KMS-11 (cell line): ENCODE results near the gene NRIP2.

ENCODE experiments used
- H2AFZ ChIP-seq: fragments of 200-600 bp; sonication (generic); 2 replicates; pipeline ENCODE4 v1.6.1; 2016; ENCODE audit warnings: antibody characterized with exemption, mixed run types, low read depth
- H3K27ac ChIP-seq: fragments of 200-600 bp; sonication (generic); 2 replicates; pipeline ENCODE4 v1.6.1; 2016; ENCODE audit warnings: mild to moderate bottlenecking, mixed run types
- H3K27me3 ChIP-seq: fragments of 200-600 bp; sonication (generic); 2 replicates; pipeline ENCODE4 v1.6.1; 2017; ENCODE audit warnings: mild to moderate bottlenecking, low read depth, mixed run types, moderate library complexity; ENCODE audit not compliant: insufficient read depth
- H3K36me3 ChIP-seq: fragments of 200-600 bp; sonication (generic); 2 replicates; pipeline ENCODE4 v1.6.1; 2017; ENCODE audit warnings: mild to moderate bottlenecking, mixed run types; ENCODE audit not compliant: insufficient read depth
- H3K4me1 ChIP-seq: fragments of 200-600 bp; sonication (generic); 2 replicates; pipeline ENCODE4 v1.6.1; 2016; ENCODE audit warnings: mild to moderate bottlenecking, low read depth, mixed run types; ENCODE audit not compliant: poor library complexity, severe bottlenecking
- H3K4me2 ChIP-seq: fragments of 200-600 bp; sonication (generic); 2 replicates; pipeline ENCODE4 v1.7.0; 2016; ENCODE audit warnings: mild to moderate bottlenecking, mixed run types
- H3K4me3 ChIP-seq: fragments of 200-600 bp; sonication (generic); IDR thresholded peaks from 2 replicates; pipeline ENCODE4 v1.6.1; 2017; ENCODE audit warnings: low read depth, low read length, mixed read lengths; ENCODE audit not compliant: insufficient read depth
- H3K79me2 ChIP-seq: fragments of 200-600 bp; sonication (generic); 2 replicates; pipeline ENCODE4 v1.6.1; 2016; ENCODE audit warnings: low read depth, mixed run types; ENCODE audit not compliant: insufficient read depth
- H3K9ac ChIP-seq: fragments of 200-600 bp; sonication (generic); 2 replicates; pipeline ENCODE4 v1.6.1; 2016; ENCODE audit warnings: mild to moderate bottlenecking, mixed run types
- H4K20me1 ChIP-seq: fragments of 200-600 bp; sonication (generic); 2 replicates; pipeline ENCODE4 v1.6.1; 2016; ENCODE audit warnings: mild to moderate bottlenecking, mixed run types; ENCODE audit not compliant: insufficient read depth
- CTCF ChIP-seq: fragments of 200-600 bp; sonication (generic); conservative IDR thresholded peaks from 2 replicates; pipeline ENCODE4 v1.6.1; 2017; ENCODE audit warnings: low read depth, mild to moderate bottlenecking, antibody characterized with exemption, low read length, moderate library complexity, mixed read lengths

The NRIP2 gene

DNA sequence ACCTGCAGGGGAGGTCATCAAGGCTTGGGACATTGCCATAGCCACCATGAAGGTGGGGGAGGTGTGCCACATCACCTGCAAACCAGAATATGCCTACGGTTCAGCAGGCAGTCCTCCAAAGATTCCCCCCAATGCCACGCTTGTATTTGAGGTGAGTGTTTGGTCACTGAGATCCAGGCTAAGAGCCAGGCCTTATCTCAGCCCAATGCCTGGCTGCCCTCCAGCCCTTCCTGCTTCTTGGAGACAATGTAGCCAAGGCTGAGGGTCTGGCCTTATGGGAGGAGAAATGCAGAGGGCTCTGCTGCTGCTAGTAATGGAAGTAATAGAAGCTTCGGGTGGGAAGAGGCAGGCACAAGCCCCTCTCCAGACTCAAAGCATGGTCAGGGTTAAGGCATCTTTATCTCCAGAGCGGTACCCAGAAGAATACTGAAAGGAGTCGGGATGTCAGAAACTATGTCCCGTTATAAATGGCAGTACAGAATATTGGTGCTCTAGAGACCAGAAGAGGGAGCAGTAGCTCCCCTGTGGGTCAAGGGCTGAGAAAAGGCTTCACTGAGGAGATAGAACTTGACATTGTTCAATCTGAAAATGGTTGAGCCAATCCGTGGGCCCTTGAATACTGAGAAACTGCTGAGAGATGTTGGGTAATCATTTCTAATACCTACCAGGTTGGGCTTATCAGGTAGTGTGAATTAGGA, 37.0 kb downstream of the NRIP2 start:
- Histone ChIP-seq H3K4me2 (no peak overlapping the region), H4K20me1 (peaks cover 21% of the 10 kb centered on the region), H3K36me3 (peaks cover 20% of the 10 kb centered on the region; the same call in 1 of the 2 replicates), H3K79me2 (peaks cover 30% of the 10 kb centered on the region), H2AFZ (no peak overlapping the region), H3K27ac (no peak overlapping the region), H3K9ac (no peak overlapping the region), H3K27me3 (no peaks in the 10 kb centered on the region), H3K4me1 (peaks cover 13% of the 10 kb centered on the region), H3K4me3 (no peak overlapping the region)
- TF ChIP-seq CTCF, result 0 out of 2 replicates have a peak, but pooled peaks have one; percentile 21

- peaks cover 30% of the 10 kb centered on the region for H3K79me2 ChIP-seq
- H3K4me3 ChIP-seq, result no peak overlapping the region
- H4K20me1 ChIP-seq, result peaks cover 21% of the 10 kb centered on the region
- H3K4me1 ChIP-seq, result peaks cover 13% of the 10 kb centered on the region
- H3K4me2 ChIP-seq, result peak overlapping the region; percentile 96
- no peak overlapping the region for H2AFZ ChIP-seq
- no peak for TF ChIP-seq CTCF
- H3K36me3 ChIP-seq, result peaks cover 19% of the 10 kb centered on the region; the same call in 1 of the 2 replicates
- peak overlapping the region; percentile 41; the same call in 1 of the 2 replicates for H3K9ac ChIP-seq
- H3K27ac ChIP-seq, result no peak overlapping the region
- no peaks in the 10 kb centered on the region for H3K27me3 ChIP-seq
Observed at GRCh38 chr12:2796187-2796666, 38.6 kb downstream of the NRIP2 start.

GRCh38 chr12:2795291-2796186, 39.3 kb downstream of the NRIP2 start:
- Histone ChIP-seq H3K27me3 (no peaks in the 10 kb centered on the region), H3K4me3 (no peak overlapping the region), H3K4me1 (peaks cover 13% of the 10 kb centered on the region), H3K79me2 (peaks cover 30% of the 10 kb centered on the region), H4K20me1 (peaks cover 21% of the 10 kb centered on the region), H3K4me2 (peak overlapping the region; percentile 96), H3K27ac (no peak overlapping the region; the same call in 1 of the 2 replicates), H2AFZ (peak overlapping the region; percentile 54; the same call in 1 of the 2 replicates), H3K36me3 (peaks cover 16% of the 10 kb centered on the region; the same call in 1 of the 2 replicates), H3K9ac (peak overlapping the region; percentile 59; the same call in 1 of the 2 replicates)
- no peak for TF ChIP-seq CTCF

DNA sequence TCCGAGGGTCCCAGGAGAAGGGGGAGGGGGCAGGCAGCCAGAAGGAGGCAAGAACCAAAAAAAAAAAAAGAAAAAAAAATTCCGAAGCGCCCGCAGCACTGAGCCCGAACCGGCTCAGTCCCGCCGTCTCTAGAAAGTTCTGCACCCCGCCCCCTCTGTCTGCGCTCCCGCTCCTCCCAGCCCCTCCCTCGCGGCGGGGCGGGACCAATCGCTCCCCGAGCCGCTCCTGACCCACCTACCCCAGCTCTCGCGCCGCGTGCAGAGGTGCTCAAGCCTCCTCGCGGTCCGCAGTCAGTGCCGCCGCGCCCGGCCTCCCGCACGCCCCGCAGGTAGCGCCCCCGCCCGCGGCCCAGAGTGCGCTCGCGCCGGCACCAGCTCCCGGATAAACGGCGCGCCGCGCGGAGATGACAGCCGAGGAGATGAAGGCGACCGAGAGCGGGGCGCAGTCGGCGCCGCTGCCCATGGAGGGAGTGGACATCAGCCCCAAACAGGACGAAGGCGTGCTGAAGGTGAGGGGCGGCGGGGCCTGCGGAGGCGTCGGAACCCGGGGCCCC, 40.0 kb downstream of the NRIP2 start, which contains the start of gene FKBP4:
Gene FKBP4, plus strand, starts transcription at position 235 of the 554 bp plus-strand sequence. Its CDS starts 170 bp downstream, at position 405.
- Histone ChIP-seq H2AFZ (peak within 1 kb of the TSS; percentile 54), H3K79me2 (peaks cover 30% of the 10 kb centered on the region), H3K27ac (no peak within 1 kb of the TSS; the same call in 1 of the 2 replicates), H3K27me3 (no peaks in the 10 kb centered on the region), H3K4me1 (peaks cover 13% of the 10 kb centered on the region), H3K4me3 (no peak within 1 kb of the TSS), H3K4me2 (peak within 1 kb of the TSS; percentile 96), H3K36me3 (peaks cover 11% of the 10 kb centered on the region; the same call in 1 of the 2 replicates), H3K9ac (peak within 1 kb of the TSS; percentile 59; the same call in 1 of the 2 replicates), H4K20me1 (peaks cover 21% of the 10 kb centered on the region)
- no peak for TF ChIP-seq CTCF
